Panc1 (cell line): Measurements from ENCODE around the gene SLC22A23. TPM values are rescaled to one million over a fixed set of nuclear protein-coding genes. Genes with fewer than 3 reads are reported as not detected.

Experiments
- ATAC-seq: fragments of 200-7000 bp; cut with Tn5 transposase; 2 replicates; pipeline ENCODE4 v1.9.1; 2020; ENCODE audit warnings: mild to moderate bottlenecking, moderate library complexity
- BruUV-seq: library from RNA; stranded (reverse); fragments of 400-500 nt; replicated peaks from 2 replicates; lab custom pipeline; 2021; lab: Mats Ljungman, UMichigan
- CTCF ChIA-PET: fragments of 300-600 bp; sonication (Branson Sonifier 250); formaldehyde crosslinking; loops from one replicate; lab custom pipeline; 2022; ENCODE audit warnings: antibody characterized with exemption; lab: Charles Lee
- POLR2A ChIA-PET: fragments of 300-600 bp; sonication (Branson Sonifier 250); formaldehyde crosslinking; loops from one replicate; lab custom pipeline; 2022; ENCODE audit warnings: antibody characterized with exemption; lab: Charles Lee
- DNase-seq: peaks from one replicate; pipeline ENCODE4 v3.0.0-alpha.2; 2010; ENCODE audit warnings: low read depth, low spot score
- H3K27ac ChIP-seq: 2 replicates; pipeline ENCODE4 v1.5.1; 2011; ENCODE audit warnings: mild to moderate bottlenecking, low read length, inconsistent platforms
- H3K27me3 ChIP-seq: fragments of 200-500 bp; sonication (Bioruptor generic); 2 replicates; pipeline ENCODE4 v1.6.0; 2014; ENCODE audit warnings: low read length, inconsistent platforms; ENCODE audit not compliant: control insufficient read depth, insufficient read depth
- H3K36me3 ChIP-seq: fragments of 200-500 bp; sonication (Bioruptor generic); 2 replicates; pipeline ENCODE4 v1.5.1; 2014; ENCODE audit warnings: inconsistent platforms, mild to moderate bottlenecking, low read length, moderate library complexity; ENCODE audit not compliant: control insufficient read depth, insufficient read depth
- H3K4me1 ChIP-seq: 2 replicates; pipeline ENCODE4 v1.5.1; 2011; ENCODE audit warnings: inconsistent platforms, mild to moderate bottlenecking, low read length, moderate library complexity; ENCODE audit not compliant: control insufficient read depth, insufficient read depth
- H3K4me3 ChIP-seq, 2 experiments: 2 replicates each; pipeline ENCODE4 v1.5.1; 2011 to 2012; ENCODE audit warnings: low read depth in 2 of 2, low read length in 2 of 2, mild to moderate bottlenecking in 2 of 2, inconsistent platforms in 1 of 2, moderate library complexity in 1 of 2
- H3K9me3 ChIP-seq: fragments of 200-500 bp; sonication (Bioruptor generic); 2 replicates; pipeline ENCODE4 v1.5.1; 2014; ENCODE audit warnings: low read depth, mild to moderate bottlenecking, inconsistent platforms, low read length, moderate library complexity; ENCODE audit not compliant: control insufficient read depth, insufficient read depth
- CTCF ChIP-seq: fragments of 450-650 bp; IDR thresholded peaks from 2 replicates; pipeline ENCODE4 v1.5.1; 2017; ENCODE audit warnings: mild to moderate bottlenecking
- POLR2AphosphoS5 ChIP-seq: IDR thresholded peaks from 2 replicates; pipeline ENCODE4 v1.6.1; 2012; ENCODE audit warnings: mild to moderate bottlenecking, low read depth, low read length, moderate library complexity
- REST ChIP-seq, 2 experiments: IDR thresholded peaks; 2 replicates each; pipeline ENCODE4 v1.6.1; 2011 to 2012; ENCODE audit warnings: low read depth in 2 of 2, control low read depth in 1 of 2, low read length in 1 of 2, mild to moderate bottlenecking in 1 of 2, moderate library complexity in 1 of 2; ENCODE audit not compliant: insufficient read depth in 1 of 2
- SIN3A ChIP-seq: IDR thresholded peaks from 2 replicates; pipeline ENCODE4 v1.6.1; 2012; ENCODE audit warnings: low read depth, mild to moderate bottlenecking, low read length, moderate library complexity, borderline replicate concordance; ENCODE audit not compliant: insufficient read depth
- TCF7L2 ChIP-seq: IDR thresholded peaks from 2 replicates; pipeline ENCODE4 v1.6.1; 2011; ENCODE audit warnings: mild to moderate bottlenecking, low read depth, low read length, inconsistent platforms
- in situ Hi-C: cut with HindIII; loops from 2 replicates; pipeline ENCODE4 v1.10.0; 2016; ENCODE audit warnings: low sequenced_read_pairs, low pct_unique_long_range_greater_than_20kb
- intact Hi-C: fragments of 100-400 bp; cut with micrococcal nuclease; formaldehyde crosslinking; loops from one replicate; pipeline ENCODE4 v1.10.0; 2022; ENCODE audit not compliant: unreplicated experiment
- total RNA-seq: library from RNA; stranded (reverse); gene quantifications from one replicate; pipeline ENCODE4 v1.2.1, GENCODE V29; 2021; ENCODE audit not compliant: unreplicated experiment

Gene SLC22A23
- total RNA-seq, 1 experiment from 2014 or later, result 4.5 TPM

GRCh38 chr6:3389390-3390167, 67.3 kb downstream of the SLC22A23 start:
- no peak for DNase-seq
- in situ Hi-C loops (no loop called here), intact Hi-C loops (no loop called here)
- BruUV-seq, result no TSS peak
- no peaks in the 10 kb centered on the region for H3K27me3 ChIP-seq
- no peaks in the 10 kb centered on the region for H3K9me3 ChIP-seq
- H3K36me3 ChIP-seq, result no peaks in the 10 kb centered on the region
- H3K27ac ChIP-seq, result no peak overlapping the region
- TF ChIP-seq POLR2AphosphoS5 (no peak), CTCF (no peak), SIN3A (no peak), TCF7L2 (no peak), REST (IDR thresholded peaks at IDR 0.05; ENCODE audit: insufficient read depth in 1 of 2, low read depth in 2 of 2, low read length in 1 of 2) (no peak)
- no peak; the same call in 1 of the 2 replicates for ATAC-seq
- H3K4me3 ChIP-seq, result no peak overlapping the region
- H3K4me1 ChIP-seq, result no peaks in the 10 kb centered on the region
- POLR2A ChIA-PET, result no interaction called here
- CTCF ChIA-PET, result no interaction called here

GRCh38 chr6:3388786-3389185, 68.1 kb downstream of the SLC22A23 start:
- H3K36me3 ChIP-seq, result no peaks in the 10 kb centered on the region
- no peaks in the 10 kb centered on the region for H3K4me1 ChIP-seq
- intact Hi-C loops (no loop called here), in situ Hi-C loops (no loop called here)
- H3K27ac ChIP-seq, result no peak overlapping the region
- DNase-seq (no peak), ATAC-seq (no peak)
- CTCF ChIA-PET, result no interaction called here
- BruUV-seq, result no TSS peak
- no peaks in the 10 kb centered on the region for H3K27me3 ChIP-seq
- POLR2A ChIA-PET, result no interaction called here
- H3K4me3 ChIP-seq, result no peak overlapping the region
- TF ChIP-seq TCF7L2 (no peak), POLR2AphosphoS5 (no peak), CTCF (no peak), SIN3A (no peak), REST (IDR thresholded peaks at IDR 0.05; ENCODE audit: insufficient read depth in 1 of 2, low read depth in 2 of 2, low read length in 1 of 2) (no peak)
- H3K9me3 ChIP-seq, result no peaks in the 10 kb centered on the region
